Activated naive CD4-positive, alpha-beta T cell treated with anti-CD3 and anti-CD28 coated beads, Interleukin-2, amount 50 U/mL, for 24 hours (primary cell): Measurements from ENCODE around the gene CCDC28B.

Source experiments
- H3K27ac Mint-ChIP-seq: one replicate; pipeline ENCODE4 v1.8.0; 2021; ENCODE audit warnings: mild to moderate bottlenecking, mixed read lengths
- H3K27me3 Mint-ChIP-seq: one replicate; pipeline ENCODE4 v1.8.0; 2021; ENCODE audit warnings: mixed read lengths
- H3K36me3 Mint-ChIP-seq: one replicate; pipeline ENCODE4 v1.8.0; 2021; ENCODE audit warnings: mixed read lengths
- H3K4me1 Mint-ChIP-seq: one replicate; pipeline ENCODE4 v1.8.0; 2021; ENCODE audit warnings: mixed read lengths
- H3K4me3 Mint-ChIP-seq: one replicate; pipeline ENCODE4 v1.8.0; 2021; ENCODE audit warnings: mild to moderate bottlenecking, mixed read lengths
- H3K9me3 Mint-ChIP-seq: one replicate; pipeline ENCODE4 v1.8.0; 2021; ENCODE audit warnings: mixed read lengths

The CCDC28B gene

GRCh38 chr1:32228771-32229170 lies 28.4 kb downstream of the CCDC28B start:
- no peaks in the 10 kb centered on the region for H3K9me3 Mint-ChIP-seq
- H3K27me3 Mint-ChIP-seq = no peaks in the 10 kb centered on the region
- peaks cover 15% of the 10 kb centered on the region for H3K36me3 Mint-ChIP-seq
- peaks cover 23% of the 10 kb centered on the region for H3K4me1 Mint-ChIP-seq
- H3K4me3 Mint-ChIP-seq = no peak overlapping the region
- no peak overlapping the region for H3K27ac Mint-ChIP-seq

GRCh38 chr1:32231843-32232432 lies 31.5 kb downstream of the CCDC28B start:
- Mint-ChIP-seq H3K4me3 (no peak overlapping the region), H3K36me3 (peaks cover 8% of the 10 kb centered on the region), H3K4me1 (peaks cover 12% of the 10 kb centered on the region), H3K27ac (no peak overlapping the region), H3K9me3 (no peaks in the 10 kb centered on the region), H3K27me3 (no peaks in the 10 kb centered on the region)

- Mint-ChIP-seq H3K36me3 (peaks cover 7% of the 10 kb centered on the region), H3K27me3 (no peaks in the 10 kb centered on the region), H3K27ac (no peak overlapping the region), H3K9me3 (no peaks in the 10 kb centered on the region), H3K4me1 (peaks cover 6% of the 10 kb centered on the region), H3K4me3 (no peak overlapping the region)
Measured at GRCh38 chr1:32232558-32233304, 32.3 kb downstream of the CCDC28B start.

- peaks cover 2% of the 10 kb centered on the region for H3K36me3 Mint-ChIP-seq
- no peak overlapping the region for H3K27ac Mint-ChIP-seq
- no peak overlapping the region for H3K4me3 Mint-ChIP-seq
- H3K27me3 Mint-ChIP-seq = no peaks in the 10 kb centered on the region
- no peaks in the 10 kb centered on the region for H3K4me1 Mint-ChIP-seq
- H3K9me3 Mint-ChIP-seq = no peaks in the 10 kb centered on the region
Measured at GRCh38 chr1:32234792-32235191, 34.4 kb downstream of the CCDC28B start.

GRCh38 chr1:32239337-32239736 lies 38.9 kb downstream of the CCDC28B start:
- Mint-ChIP-seq H3K4me1 (peaks cover 17% of the 10 kb centered on the region), H3K36me3 (no peaks in the 10 kb centered on the region), H3K9me3 (no peaks in the 10 kb centered on the region), H3K27me3 (no peaks in the 10 kb centered on the region), H3K27ac (peak overlapping the region; percentile 15), H3K4me3 (peak overlapping the region; percentile 69)

GRCh38 chr1:32239790-32240139 lies 39.4 kb downstream of the CCDC28B start:
- Mint-ChIP-seq H3K4me1 (peaks cover 17% of the 10 kb centered on the region), H3K36me3 (no peaks in the 10 kb centered on the region), H3K27ac (no peak overlapping the region), H3K27me3 (no peaks in the 10 kb centered on the region), H3K9me3 (no peaks in the 10 kb centered on the region), H3K4me3 (peak overlapping the region; percentile 88)

- H3K27ac Mint-ChIP-seq = no peak overlapping the region
- no peaks in the 10 kb centered on the region for H3K27me3 Mint-ChIP-seq
- H3K9me3 Mint-ChIP-seq = no peaks in the 10 kb centered on the region
- no peaks in the 10 kb centered on the region for H3K36me3 Mint-ChIP-seq
- peaks cover 17% of the 10 kb centered on the region for H3K4me1 Mint-ChIP-seq
- H3K4me3 Mint-ChIP-seq = peak overlapping the region; percentile 88
Measured at GRCh38 chr1:32240140-32240951, 40.0 kb downstream of the CCDC28B start.

- H3K9me3 Mint-ChIP-seq = no peaks in the 10 kb centered on the region
- H3K27ac Mint-ChIP-seq = peak overlapping the region; percentile 35
- peak overlapping the region; percentile 88 for H3K4me3 Mint-ChIP-seq
- H3K36me3 Mint-ChIP-seq = no peaks in the 10 kb centered on the region
- no peaks in the 10 kb centered on the region for H3K27me3 Mint-ChIP-seq
- H3K4me1 Mint-ChIP-seq = peaks cover 25% of the 10 kb centered on the region
Measured at GRCh38 chr1:32241001-32241763, 40.8 kb downstream of the CCDC28B start.

- Mint-ChIP-seq H3K27me3 (no peaks in the 10 kb centered on the region), H3K9me3 (no peaks in the 10 kb centered on the region), H3K27ac (peak overlapping the region; percentile 51), H3K4me1 (peaks cover 38% of the 10 kb centered on the region), H3K4me3 (no peak overlapping the region), H3K36me3 (no peaks in the 10 kb centered on the region)
Measured at GRCh38 chr1:32242341-32242851, 42.0 kb downstream of the CCDC28B start.

- Mint-ChIP-seq H3K9me3 (no peaks in the 10 kb centered on the region), H3K4me3 (peak within 1 kb of the TSS; percentile 57), H3K27ac (peak within 1 kb of the TSS; percentile 97), H3K27me3 (no peaks in the 10 kb centered on the region), H3K4me1 (peaks cover 67% of the 10 kb centered on the region), H3K36me3 (no peaks in the 10 kb centered on the region)
Measured at GRCh38 chr1:32246888-32247273, 46.5 kb downstream of the CCDC28B start, which contains the start of gene FAM167B. Gene FAM167B (plus strand): TSS chr1:32247222. CDS start chr1:32247422, 200 bp downstream.

- Mint-ChIP-seq H3K4me3 (no peak overlapping the region), H3K27ac (peak overlapping the region; percentile 97), H3K36me3 (no peaks in the 10 kb centered on the region), H3K27me3 (no peaks in the 10 kb centered on the region), H3K4me1 (peaks cover 64% of the 10 kb centered on the region), H3K9me3 (no peaks in the 10 kb centered on the region)
Measured at GRCh38 chr1:32247452-32247851, 47.1 kb downstream of the CCDC28B start.

- Mint-ChIP-seq H3K4me1 (peaks cover 67% of the 10 kb centered on the region), H3K27me3 (no peaks in the 10 kb centered on the region), H3K9me3 (no peaks in the 10 kb centered on the region), H3K36me3 (peaks cover 1% of the 10 kb centered on the region), H3K27ac (peak overlapping the region; percentile 97), H3K4me3 (peak overlapping the region; percentile 98)
Measured at GRCh38 chr1:32247983-32248889, 47.8 kb downstream of the CCDC28B start.

GRCh38 chr1:32249831-32250525 lies 49.6 kb downstream of the CCDC28B start:
- Mint-ChIP-seq H3K9me3 (no peaks in the 10 kb centered on the region), H3K27ac (peak overlapping the region; percentile 99), H3K36me3 (peaks cover 1% of the 10 kb centered on the region), H3K4me3 (peak overlapping the region; percentile 98), H3K27me3 (no peaks in the 10 kb centered on the region), H3K4me1 (peaks cover 78% of the 10 kb centered on the region)
